Pons (tissue), 1 donor: ENCODE results near the gene NEGR1.

ENCODE experiments used
- DNase-seq: peaks from one replicate; pipeline ENCODE4 v3.0.0-alpha.2; 2016; ENCODE audit warnings: low spot score

NEGR1 gene

GRCh38 chr1:71687376-71687775 is 595.0 kb downstream of the NEGR1 start:
- peak; percentile 8 for DNase-seq

GRCh38 chr1:71676979-71677925 is 605.1 kb downstream of the NEGR1 start:
- DNase-seq = no peak

GRCh38 chr1:71668065-71668464 is 614.3 kb downstream of the NEGR1 start:
- no peak for DNase-seq

GRCh38 chr1:71667216-71667615 is 615.1 kb downstream of the NEGR1 start:
- no peak for DNase-seq

- no peak for DNase-seq
Measured at GRCh38 chr1:71666609-71667008, 615.7 kb downstream of the NEGR1 start.

GRCh38 chr1:71660411-71660810 is 621.9 kb downstream of the NEGR1 start:
- no peak for DNase-seq

- no peak for DNase-seq
Measured at GRCh38 chr1:71657891-71658679, 624.3 kb downstream of the NEGR1 start.

- DNase-seq = no peak
Measured at GRCh38 chr1:71656902-71657301, 625.4 kb downstream of the NEGR1 start.

GRCh38 chr1:71655604-71656003 is 626.7 kb downstream of the NEGR1 start:
- no peak for DNase-seq

- no peak for DNase-seq
Measured at GRCh38 chr1:71653952-71654351, 628.4 kb downstream of the NEGR1 start.

- DNase-seq = no peak
Measured at GRCh38 chr1:71651214-71651613, 631.1 kb downstream of the NEGR1 start.

- DNase-seq = no peak
Measured at GRCh38 chr1:71650119-71650518, 632.2 kb downstream of the NEGR1 start.

GRCh38 chr1:71649608-71650007 is 632.7 kb downstream of the NEGR1 start:
- no peak for DNase-seq

GRCh38 chr1:71647513-71648300 is 634.6 kb downstream of the NEGR1 start:
- DNase-seq = no peak

GRCh38 chr1:71645015-71645414 is 637.3 kb downstream of the NEGR1 start:
- no peak for DNase-seq

- DNase-seq = no peak
Measured at GRCh38 chr1:71641903-71642302, 640.4 kb downstream of the NEGR1 start.

- no peak for DNase-seq
Measured at GRCh38 chr1:71640998-71641397, 641.3 kb downstream of the NEGR1 start.

GRCh38 chr1:71640116-71640515 is 642.2 kb downstream of the NEGR1 start:
- no peak for DNase-seq

- no peak for DNase-seq
Measured at GRCh38 chr1:71638081-71638766, 644.1 kb downstream of the NEGR1 start.

- no peak for DNase-seq
Measured at GRCh38 chr1:71635568-71635967, 646.8 kb downstream of the NEGR1 start.

- DNase-seq = no peak
Measured at GRCh38 chr1:71634159-71634558, 648.2 kb downstream of the NEGR1 start.

GRCh38 chr1:71630073-71630472 is 652.3 kb downstream of the NEGR1 start:
- DNase-seq = no peak
